T-helper 2 cell treated with Interferon-gamma antibody and Interleukin-4, amounts not matched to agents 100 ng/mL and 5 ng/mL, for 36 hours (primary cell): ENCODE data around the gene IDH2. TPM values are rescaled to one million over a fixed set of nuclear protein-coding genes. Genes with fewer than 3 reads are reported as not detected.
"Not testable (repeated sequence)": the region's sequence is repeated elsewhere in the genome, so short reads cannot be mapped to it uniquely, and the experiment has no call there.

Experiments
- intact Hi-C: fragments of 100-400 bp; cut with micrococcal nuclease; formaldehyde crosslinking; loops from one replicate; pipeline ENCODE4 v1.15.1; 2023
- total RNA-seq: library from RNA; stranded (reverse); gene quantifications from 2 replicates; pipeline ENCODE4 v1.2.3, GENCODE V29; 2022

IDH2 gene
- total RNA-seq, result 256 and 258 TPM in 2 replicates

DNA sequence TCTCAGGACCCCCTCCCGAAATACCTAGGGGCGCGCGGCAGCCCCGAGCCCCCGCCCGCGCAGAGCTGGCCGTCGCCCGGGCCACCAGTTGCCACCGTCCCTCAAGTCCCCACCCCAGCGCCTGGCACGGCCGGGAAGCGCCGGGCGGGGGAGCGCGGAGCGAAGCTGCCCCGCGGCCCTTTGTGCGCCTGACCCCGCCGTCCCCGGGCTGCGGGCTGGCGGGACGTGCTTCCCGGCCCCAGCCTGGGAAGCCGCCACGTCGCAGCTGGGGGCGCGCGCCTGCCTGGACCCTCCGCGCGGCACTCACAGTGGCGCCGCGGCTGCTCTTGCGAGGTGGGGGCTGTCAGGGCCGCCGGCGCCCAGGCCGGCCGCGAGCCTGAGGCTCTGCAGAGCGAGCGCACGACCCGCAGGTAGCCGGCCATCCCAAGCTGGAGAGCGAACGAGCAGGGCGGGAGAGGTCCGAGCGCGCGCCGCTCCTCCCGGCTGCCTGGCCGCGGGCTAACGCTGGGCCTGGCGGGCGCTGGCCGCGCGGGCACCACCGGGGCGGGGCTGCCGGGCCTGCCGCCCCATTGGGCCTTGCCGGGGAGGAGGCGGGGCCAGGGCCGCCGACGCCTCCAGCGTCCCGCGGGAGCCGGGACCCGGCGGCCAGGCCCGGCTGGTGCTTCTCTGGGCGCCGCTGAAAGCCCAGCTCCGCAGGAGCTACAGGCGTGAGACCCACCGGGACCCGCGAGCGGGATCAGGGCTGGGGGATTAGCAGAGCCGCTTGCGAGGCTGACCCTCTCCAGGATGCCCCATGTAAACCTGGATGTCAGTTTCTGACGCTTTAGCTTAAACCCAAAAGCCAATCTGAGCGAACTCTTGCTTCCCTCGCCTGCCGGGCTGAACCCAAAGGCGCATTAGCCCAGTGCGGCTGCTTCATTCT lies at the start of gene IDH2:
Gene IDH2, minus strand, starts transcription at position 500 of the 922 bp plus-strand sequence. Its CDS starts 78 bp downstream, at position 422.
- intact Hi-C loops, result loop anchor here (1.0 kb wide), 1 partner anchor 129 kb away; no protein-coding TSS in a partner anchor

DNA sequence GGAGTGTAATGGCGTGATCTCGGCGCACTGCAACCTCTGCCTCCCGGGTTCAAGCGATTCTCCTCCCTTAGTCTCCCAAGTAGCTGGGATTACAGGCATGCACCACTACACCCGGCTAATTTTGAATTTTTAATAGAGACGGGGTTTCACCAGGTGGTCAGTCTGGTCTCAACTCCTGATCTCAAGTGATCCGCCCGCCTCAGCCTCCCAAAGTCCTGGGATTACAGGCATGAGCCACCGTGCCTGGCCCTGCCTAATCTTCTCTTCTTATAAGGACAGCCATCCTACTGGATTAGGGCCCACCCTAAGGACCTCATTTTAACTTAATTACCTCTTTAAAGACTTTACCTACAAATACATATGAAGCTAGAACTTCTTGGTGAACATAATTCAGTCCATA lies 48.3 kb upstream of the IDH2 start:
- intact Hi-C loops, result not testable (repeated sequence)

DNA sequence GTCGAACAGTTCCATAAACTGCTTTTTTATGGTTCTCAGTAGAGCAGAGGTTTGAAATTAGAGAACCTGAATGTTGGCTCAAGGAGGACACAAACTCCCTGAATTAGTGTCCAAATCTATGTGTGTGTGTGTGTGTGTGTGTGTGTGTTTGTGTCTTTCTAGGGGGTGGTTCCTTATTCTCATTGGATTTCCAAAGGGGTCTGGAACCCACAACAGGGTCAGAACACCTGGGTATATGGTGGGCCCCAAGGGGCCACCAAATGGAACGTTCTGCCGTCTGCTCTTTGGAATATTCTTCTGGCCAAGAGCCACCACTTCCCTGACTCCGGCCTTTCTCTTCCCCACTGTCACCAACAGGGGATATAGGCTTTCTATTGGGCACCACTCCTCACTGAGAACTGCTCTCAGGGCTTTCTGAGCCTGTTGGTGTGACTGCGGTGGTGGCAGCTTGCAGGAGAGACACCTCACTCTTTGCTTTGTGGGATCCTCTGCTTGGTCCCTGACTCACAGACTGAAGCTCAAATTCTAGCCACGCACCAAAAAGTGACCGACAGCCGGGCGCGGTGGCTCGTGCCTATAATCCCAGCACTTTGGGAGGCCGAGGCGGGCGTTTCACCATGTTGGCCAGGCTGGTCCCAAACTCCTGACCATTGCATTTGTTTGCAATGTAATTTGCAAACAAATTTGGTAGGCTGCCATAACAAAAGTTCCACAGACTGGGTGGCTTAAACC lies 47.5 kb upstream of the IDH2 start:
- intact Hi-C loops, result no loop called here

DNA sequence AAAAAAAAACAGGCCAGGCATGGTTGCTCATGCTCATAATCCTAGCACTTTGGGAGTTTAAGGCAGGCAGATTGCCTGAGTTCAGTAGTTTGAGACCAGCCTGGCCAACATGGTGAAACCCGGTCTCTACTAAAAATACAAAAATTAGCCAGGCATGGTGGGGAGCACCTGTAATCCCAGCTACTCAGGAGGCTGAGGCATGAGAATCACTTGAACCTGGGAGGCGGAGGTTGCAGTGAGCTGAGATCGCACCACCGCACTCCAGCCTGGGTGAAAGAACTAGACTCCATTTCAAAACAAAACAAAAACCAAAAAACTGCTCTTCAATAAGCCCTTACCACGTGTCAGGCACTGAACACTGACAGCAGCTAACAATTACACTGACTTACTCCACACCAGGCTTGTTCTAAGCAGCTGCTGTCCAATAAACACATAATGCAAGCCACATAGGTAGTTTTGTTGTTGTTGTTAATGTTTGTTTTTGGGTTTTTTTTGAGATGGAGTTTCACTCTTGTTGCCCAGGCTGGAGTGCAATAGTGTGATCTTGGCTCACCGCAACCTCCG lies 44.0 kb upstream of the IDH2 start:
- intact Hi-C loops, result not testable (repeated sequence)

DNA sequence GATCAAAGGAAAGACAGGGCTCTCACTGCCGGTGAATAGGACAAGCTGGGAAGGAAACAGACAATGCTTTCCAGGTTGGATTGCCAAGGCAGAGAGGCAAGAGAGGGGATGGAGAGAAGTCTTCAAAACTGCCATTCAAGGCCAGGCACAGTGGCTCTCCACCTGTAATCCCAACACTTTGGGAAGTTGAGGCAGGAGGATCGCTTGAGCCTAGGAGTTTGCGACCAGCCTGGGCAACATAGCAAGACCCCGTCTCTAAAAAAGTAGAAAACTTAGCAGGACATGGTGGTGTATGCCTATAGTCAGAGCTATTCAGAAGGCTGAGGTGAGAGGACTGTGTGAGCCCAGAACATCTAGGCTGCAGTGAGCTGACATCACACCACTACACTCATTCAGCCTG lies 43.5 kb upstream of the IDH2 start:
- intact Hi-C loops, result no loop called here

DNA sequence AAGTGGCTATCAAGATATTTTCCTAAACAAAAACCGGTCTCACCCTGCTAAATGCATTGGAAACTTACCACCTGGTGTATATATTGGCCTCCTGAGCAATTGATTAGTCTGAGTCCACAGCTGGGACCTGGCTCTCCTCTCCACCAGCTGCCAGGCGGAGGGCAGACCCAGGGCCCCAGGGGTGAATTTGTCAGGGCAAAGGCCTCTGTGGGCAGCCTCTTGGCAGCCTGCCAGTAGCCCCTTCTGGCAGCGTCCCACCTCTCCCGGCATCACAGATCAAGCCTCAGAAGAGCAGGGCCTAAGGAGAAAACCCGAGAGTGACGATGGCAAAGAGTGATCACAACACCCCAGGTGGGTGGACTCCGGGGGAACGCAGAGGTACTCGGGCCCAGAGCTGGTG lies 43.0 kb upstream of the IDH2 start:
- intact Hi-C loops, result no loop called here

DNA sequence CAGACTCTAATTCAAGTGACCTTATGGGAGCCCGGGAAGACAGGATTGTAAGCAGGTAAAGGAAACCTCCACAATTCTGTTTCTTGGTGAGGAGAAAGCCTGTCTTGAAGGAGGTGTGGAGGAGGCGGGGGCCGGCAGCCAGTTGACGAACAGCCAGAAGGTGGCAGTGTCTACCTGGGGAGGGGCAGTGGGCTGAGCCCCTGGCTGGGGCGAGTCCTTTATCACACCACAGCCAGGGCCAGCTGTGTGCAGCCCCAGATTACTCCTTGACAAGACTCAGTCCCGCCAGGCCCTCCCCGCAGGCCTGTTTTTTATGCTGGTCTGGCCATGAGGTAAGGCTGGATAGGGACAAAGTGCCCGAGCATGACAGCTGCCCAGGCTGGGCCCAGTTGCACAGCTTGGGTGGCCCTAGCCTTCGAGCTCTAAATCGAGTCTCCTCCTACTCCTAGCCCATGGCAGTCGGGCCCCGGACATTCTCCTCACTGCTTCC lies 40.9 kb upstream of the IDH2 start:
- intact Hi-C loops, result loop anchor here (1.0 to 5.0 kb wide), 4 partner anchors 46 to 143 kb away; partner anchors contain the start of genes CIB1 and GDPGP1

DNA sequence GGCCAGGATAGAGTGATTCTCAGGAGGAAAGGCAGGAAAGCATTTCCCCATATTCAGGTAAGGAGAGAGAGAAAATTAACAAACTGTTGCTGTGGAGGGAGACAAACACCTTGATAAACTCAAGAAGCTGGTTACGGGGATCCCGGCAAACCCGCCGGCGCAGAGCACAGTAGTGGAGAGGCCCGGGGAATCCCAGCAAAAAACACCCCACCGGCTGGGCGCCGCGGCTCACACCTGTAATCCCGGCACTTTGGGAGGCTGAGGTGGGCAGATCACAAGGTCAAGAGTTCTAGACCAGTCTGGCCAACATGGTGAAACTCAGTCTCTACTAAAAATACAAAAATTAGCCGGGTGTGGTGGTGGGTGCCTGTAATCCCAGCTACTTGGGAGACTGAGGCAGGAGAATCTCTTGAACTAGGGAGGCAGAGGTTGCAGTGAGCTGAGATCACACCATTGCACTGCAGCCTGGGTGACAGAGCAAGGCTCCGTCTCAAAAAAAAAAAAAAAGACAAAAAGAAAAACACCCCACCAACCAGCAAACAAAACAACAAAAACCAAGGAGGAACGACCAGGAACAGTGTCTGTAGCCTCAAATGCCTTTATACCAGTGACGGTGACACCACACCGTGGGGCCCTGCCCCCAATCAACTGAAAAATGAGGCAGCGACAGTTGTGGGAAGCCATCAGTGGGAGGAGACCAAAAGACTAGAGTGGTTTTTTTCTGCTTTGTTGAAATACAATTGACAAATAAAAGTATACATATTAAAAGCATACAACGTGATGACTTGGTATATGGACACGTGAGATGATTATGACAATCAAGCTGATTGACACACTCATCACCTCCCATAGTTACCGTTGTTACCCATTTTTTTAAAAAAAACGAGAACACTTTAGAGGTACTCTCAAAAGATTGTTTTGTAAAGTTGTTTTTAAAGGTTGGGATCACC lies 40.2 kb upstream of the IDH2 start:
- intact Hi-C loops, result loop anchor here (1.0 to 5.0 kb wide), 4 partner anchors 46 to 144 kb away; partner anchors contain the start of genes CIB1 and GDPGP1

DNA sequence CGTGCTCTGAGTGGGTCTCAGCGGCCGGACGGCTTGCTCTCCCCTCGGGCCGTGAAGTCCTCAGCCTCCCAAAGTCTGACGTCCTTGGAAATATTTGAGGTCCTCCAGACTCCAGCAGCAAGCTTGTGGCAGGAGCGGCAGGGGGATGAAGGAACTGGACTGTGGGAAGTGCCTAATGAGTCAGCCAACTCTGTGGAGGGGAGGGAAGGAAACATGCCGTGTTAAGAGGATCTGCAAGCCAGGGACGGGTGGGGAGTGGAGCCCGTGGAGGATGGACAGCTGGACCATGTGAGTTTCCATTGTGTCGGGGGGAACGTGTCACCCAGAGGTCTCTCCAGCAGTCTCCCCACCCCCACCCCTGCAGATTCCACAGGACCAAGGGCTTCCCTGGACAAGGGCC lies 39.4 kb upstream of the IDH2 start:
- intact Hi-C loops, result loop anchor here (2.0 to 5.0 kb wide), 2 partner anchors 45 to 91 kb away; partner anchors contain the start of genes CIB1 and GDPGP1

DNA sequence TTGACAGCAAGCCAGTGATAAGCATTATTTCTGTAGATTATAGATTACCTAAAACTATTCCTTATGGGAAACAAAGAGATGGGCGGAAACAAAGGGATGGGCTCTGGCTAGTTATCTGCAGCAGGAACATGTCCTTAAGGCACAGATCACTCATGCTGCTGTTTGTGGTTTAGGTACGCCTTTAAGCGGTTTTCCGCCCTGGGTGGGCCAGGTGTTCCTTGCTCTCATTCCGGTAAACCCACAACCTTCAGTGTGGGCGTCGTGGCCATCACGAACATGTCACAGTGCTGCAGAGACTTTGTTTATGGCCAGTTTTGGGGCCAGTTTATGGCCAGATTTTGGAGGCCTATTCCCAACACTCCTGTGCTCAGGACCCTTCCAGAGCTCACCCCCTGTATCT lies 37.3 kb upstream of the IDH2 start:
- intact Hi-C loops, result not testable (repeated sequence)

DNA sequence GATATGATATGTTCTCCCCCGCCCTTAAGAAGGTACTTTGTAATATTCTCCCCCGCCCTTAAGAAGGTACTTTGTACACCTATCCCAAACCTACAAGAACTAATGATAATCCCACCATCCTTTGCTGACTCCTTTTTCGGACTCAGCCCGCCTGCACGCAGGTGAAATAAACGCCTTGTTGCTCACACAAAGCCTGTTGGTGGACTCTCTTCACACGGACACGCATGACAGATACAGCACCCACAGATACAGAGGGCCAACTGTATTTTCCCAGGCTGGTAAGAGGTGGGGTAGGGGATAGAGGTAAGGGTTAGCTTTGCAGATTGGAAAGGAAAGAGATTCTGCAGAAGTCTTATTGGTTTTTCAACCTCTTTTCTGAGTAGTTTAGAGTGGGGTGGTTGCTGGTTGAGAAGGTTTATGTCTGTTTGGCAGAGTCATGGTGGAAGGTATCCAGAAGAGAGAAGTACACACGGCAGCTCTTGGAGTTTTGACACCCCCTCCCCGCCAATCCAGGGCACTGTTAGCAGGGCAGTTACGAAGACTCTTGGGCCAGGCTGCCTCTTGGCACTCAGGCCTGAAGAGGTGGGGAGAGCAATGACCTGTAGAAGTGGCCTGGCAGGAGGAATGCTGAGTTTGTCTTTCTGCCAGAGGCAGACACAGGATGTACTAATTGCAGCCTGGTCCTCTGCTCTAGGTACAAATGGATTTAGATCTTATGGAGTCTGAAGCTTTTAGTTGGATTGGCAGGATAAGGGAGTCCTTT lies 36.0 kb upstream of the IDH2 start:
- intact Hi-C loops, result no loop called here

DNA sequence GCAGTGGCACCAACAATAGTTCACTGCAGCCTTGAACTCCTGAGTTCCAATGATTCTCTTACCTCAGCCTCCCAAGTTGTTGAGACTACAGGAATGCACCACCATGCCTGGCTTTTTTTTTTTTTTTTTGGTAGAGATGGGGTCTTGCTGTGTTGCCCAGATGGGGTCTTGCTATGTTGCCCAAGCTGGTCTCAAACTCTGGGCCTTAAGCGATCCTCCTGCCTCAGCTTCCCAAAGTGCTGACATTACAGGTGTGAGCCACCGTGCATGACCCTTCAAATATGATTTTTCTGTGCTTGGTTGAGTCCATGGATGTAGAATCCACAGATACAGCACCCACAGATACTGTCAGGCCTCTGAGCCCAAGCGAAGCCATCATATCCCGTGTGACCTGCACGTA lies 30.2 kb upstream of the IDH2 start:
- intact Hi-C loops, result no loop called here

DNA sequence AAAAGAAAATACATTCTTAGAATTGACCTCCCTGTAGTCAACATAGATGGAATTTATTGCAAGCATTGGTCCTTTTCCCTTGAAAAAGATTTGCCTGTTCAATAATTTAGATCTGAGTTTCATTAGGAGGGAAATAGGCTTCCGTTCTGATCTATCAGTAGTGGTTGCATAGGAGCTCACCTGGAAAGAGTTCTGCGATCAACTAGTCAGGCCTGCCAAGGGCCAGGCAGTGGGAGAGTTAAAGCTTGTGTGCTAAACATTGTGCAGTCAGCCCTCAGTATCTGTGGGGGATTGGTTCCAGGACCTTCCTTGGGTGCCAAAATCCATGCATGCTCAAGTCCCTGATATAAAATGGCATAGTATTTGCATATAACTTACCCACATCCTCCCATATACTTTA lies 29.6 kb upstream of the IDH2 start:
- intact Hi-C loops, result no loop called here

DNA sequence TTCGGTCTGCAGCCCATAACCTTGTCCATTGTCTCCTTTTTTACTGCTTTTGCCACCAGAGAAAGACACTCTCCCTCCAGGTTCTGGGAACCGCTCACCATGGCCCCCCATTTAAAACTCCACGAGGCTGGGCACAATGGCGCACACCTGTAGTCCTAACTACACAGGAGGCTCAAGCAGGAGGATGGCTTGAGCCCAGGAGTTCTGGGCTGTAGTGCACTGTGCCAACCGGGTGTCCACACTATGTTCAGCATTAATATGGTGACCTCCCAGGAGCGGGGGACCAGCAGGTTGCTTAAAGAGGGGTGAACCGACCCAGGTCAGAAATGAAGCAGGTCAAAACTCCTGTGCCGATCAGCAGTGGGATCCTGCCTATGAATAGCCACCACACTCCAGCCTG lies 28.0 kb upstream of the IDH2 start:
- intact Hi-C loops, result no loop called here

DNA sequence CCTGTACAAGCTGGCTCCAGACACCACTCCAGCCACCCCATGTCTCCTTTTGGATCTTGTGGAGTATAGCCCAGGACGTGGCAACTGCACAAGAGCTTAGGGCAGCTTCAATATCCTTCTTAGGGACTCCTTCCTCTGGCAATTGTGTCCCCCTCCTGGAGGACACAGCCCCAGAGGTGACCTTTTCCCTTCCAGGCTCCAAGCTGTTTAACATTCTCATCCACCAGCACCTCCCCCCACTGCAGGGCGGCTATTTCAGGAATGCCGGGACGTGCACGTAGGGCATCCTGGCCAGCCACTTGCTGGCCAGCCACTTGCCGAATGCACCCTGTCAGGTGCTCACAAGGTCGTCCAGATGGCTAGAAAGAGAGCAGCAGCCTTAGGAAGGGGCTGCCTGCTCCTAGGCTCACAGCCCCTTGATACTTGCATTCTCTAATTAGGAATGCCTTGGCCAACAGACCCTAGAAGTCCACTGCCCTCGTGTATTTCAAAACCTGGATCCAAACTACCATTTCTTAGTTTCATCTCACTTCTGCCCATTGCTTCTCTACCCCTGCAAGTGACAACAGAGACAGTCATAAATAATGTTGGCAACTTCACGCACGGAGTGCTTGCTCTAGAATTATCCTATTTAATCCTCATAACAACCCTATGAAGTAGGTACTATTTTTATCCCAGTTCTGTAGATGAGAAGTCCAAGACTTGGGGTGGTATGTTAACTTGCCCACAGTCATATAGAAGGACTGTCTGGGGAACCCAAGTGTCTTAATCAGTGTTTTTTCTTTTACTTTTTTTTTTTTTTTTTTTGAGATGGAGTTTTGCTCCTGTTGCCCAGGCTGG lies 24.5 kb upstream of the IDH2 start:
- intact Hi-C loops, result no loop called here

DNA sequence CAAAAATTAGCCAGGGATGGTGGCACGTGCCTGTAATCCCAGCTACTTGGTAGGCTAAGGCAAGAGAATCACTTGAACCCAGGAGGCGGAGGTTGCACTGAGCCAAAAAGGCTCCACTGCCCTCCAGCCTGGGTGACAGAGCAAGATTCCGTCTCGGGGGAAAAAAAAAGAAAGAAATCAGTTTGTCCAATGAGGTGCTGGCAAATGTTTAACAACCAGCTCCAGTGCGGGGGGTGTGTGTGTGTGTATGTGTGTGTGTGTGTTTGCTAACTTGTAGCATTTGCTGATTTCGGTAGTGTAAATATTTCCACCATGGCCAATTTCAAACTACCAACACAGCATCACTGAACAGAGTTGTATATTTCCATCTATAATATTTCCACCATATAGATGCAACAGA lies 23.8 kb upstream of the IDH2 start:
- intact Hi-C loops, result no loop called here

DNA sequence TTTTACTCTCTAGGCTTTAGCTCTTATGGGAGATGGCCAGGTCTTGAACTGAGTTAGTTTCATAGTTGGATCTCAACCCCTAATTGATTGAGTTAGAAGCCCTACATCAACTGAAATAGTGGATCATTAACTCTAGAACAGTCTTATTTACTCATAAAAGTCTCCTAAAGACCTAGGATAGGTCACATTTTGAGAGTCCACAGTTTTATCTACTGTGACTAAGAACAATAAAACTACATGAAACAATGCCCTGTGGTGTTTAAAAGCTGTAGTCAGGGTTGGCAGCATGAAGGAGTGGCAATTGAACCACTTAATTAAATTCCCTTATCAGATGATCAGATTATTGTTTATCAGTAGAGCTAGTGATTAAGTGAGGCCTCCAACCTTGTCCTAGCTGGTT lies 22.2 kb upstream of the IDH2 start:
- intact Hi-C loops, result no loop called here

DNA sequence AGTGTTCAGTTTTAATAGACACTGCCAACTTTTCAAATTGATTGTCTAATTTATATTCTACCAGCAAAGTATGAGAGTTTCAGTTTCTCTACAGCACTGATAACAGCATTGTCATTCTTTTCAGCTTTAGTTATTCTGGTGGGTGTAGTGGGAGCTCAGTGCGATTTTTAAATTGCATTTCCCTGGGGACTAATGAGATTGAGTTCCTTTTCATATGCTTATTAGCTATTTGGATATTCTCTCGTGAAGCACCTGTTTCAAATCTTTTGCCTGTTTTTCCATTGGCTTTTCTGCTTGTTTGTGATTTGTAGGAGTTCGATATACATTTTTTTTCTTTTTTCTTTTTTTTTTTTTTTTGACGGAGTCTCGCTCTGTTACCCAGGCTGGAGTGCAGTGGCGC lies 18.8 kb upstream of the IDH2 start:
- intact Hi-C loops, result no loop called here

DNA sequence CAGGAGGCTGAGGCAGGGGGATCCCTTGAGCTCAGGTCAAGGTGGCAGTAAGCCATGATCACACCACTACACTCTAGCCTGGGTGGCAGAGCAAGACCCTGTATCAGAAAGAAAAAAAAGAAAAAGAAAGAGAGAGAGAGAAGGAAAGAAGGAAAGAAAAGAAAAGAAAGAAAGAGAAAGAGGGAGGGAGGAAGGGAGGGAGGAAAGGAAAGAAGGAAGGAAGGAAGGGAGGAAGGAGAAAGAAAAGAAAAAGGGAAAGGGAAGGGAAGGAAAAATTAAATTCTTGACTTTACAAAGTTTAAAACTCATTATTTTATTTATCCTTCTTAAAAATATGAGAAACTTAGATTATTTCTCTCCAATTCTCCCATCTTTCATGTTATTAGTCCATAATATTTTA lies 17.1 kb upstream of the IDH2 start:
- intact Hi-C loops, result no loop called here
